GM21390 (cell line): ENCODE results near the gene KIAA0232.
"Not testable (repeated sequence)": the region's sequence is repeated elsewhere in the genome, so short reads cannot be mapped to it uniquely, and the experiment has no call there.

Experiments used
- ATAC-seq: cut with Tn5 transposase; IDR thresholded peaks from one replicate; pipeline ENCODE4 v1.9.1; 2021; ENCODE audit not compliant: unreplicated experiment

Gene KIAA0232

DNA sequence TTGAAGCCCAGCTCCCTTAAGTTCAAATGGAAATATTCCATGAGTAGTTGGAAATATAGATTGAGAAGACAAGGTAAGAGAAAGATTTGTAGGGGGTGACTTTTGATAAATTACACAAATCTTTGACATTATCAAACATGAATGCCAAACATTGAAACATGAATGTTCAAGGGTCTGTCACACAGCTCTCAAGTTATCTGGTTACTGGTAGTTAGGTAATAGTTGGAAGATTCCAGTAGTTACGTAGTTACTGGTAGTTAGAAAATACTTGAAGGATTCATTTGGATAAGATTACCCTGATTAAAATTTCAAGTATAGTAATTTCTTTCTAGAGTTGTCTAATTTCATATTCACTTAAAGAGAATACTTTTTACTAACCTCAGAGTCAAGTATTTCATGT is 20.7 kb downstream of the KIAA0232 start:
- no peak for ATAC-seq

DNA sequence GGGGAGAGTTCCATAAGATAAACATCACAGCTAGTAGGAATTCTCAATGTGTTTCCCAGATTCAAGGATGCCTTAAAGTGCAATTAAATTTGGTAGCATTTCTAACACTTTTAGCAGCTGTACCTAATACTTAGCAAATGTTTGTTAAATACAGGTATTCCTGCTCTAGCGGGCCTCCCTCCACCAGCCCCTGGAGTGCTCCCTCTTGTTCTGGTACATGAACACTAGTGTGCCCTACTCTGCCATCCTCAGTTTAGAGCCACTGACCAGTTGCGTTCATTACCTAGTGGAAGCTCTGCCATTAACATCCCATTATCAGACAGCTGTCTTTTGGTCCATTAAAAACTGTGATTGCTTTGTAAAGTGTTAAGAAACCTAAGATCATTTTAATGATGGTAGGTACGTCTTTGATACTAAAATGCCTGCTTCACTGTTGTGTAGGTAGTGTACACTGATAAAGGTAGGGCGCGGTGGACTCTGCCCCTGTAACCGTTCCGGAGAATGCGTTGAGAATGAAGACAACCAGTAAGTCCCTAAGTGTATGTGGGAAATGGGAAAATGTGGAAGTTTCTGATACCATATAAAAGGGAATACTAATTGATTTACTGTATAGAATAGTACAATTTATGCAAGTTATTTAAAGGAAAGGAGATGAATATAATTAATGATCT is 21.7 kb downstream of the KIAA0232 start:
- ATAC-seq = no peak

DNA sequence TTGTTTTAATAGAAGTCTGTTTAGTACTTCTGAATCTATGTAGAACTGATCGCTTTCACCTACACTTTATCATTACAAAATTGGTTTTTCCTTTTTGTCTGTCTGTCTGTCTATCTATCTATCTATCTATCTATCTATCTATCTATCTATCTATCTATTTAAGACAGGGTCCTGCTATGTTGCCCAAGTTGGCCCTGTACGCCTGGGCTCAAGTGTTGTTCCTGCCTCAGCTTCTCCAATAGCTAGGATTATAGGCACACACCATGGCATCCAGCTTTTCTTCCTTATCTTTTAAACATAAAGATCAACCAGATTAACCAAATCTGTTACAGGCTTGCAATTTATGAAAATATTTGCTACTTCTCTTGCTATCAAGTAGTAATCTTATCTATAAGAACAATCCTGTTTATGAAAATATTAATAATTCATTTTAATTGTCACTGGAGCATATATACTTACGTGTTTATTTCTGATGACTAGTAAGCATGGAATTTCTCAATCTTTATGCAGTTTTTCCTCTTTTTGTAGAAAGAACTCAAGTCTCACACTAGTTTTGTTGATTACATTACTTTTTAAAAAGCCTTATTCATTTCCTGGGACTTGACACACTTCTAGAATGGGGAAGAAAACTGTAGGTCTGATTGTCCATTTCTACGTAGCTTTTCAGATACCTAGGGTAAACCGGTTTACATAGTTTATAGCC is 24.5 kb downstream of the KIAA0232 start:
- ATAC-seq = no peak

DNA sequence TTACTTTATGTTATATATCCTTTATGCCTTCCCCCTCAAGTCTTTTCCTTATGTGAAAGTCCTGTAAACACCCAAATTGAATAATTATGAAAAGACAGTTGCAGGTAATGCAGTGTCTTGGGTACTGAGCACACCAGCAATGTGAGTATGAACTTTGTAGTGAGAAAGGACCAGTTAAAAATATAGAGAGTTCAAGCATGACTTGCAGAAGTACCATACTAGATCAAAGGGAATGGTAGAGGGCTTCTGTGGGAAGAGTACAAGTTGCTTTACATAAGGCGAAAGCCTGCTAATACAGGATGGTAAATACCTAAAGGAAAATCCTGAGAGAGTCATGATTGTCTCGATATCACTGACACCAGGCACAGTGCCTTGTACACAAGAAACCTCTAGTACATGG is 25.7 kb downstream of the KIAA0232 start:
- no peak for ATAC-seq

- no peak for ATAC-seq
Observed at GRCh38 chr4:6811165-6811564, 28.6 kb downstream of the KIAA0232 start.

DNA sequence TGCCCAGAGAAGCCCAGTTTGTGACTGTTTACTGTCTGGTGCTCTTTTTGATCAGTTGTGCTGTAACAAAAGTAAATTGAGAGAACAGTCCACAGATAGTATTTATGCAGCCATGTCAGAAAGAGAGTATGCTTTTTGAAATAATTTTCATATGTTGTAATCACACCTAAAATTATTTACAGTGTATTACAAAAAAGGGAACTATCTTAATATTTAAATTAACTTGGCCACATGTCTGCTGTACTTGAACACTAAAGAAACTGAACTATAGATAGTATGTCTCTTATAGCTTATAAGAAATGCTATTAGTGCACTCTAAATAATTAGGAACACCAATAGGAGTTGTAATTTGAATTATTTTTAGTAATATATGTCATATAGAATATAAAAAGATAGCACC is 30.2 kb downstream of the KIAA0232 start:
- no peak for ATAC-seq

DNA sequence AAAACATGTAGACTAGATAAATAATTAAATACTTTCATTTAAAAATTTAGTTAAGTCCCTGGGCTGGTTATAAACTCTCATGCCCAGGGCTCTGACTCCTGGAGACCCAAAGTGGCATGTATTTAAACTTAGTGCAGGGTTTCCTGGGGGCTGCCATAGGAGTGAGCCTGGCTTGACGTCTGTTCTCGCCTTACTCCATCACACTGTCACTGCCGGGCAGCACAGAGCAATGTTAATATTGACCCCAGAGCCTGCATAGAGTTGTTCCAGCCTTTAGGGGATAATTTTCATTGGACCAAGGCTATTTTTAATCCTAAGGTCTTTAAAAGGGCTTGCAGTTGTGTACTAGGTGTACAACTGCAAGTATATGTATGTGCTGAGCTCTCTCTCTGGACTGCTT is 31.2 kb downstream of the KIAA0232 start:
- ATAC-seq = no peak

GRCh38 chr4:6815029-6815836 is 32.7 kb downstream of the KIAA0232 start:
- ATAC-seq = no peak

GRCh38 chr4:6819295-6819694 is 36.8 kb downstream of the KIAA0232 start:
- no peak for ATAC-seq

GRCh38 chr4:6820695-6821094 is 38.2 kb downstream of the KIAA0232 start:
- no peak for ATAC-seq

DNA sequence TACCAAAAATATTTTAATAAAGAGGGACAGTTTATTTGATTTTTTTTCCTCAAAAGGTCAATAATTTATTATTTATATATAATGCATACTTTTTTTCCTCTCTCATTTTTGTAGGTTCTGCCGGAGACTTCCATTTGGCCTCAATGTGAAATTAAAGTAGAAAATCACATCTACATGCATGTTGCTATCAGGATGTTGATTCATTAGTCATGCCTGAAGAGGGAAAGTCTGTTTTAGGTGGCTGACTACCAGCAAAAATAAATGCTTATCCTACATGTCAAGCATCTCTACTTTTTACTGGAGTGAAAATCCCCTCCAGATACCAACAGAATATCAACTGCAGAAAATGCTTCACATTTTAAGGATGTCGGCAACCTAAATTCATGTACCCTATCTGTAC is 41.5 kb downstream of the KIAA0232 start:
- ATAC-seq = no peak

DNA sequence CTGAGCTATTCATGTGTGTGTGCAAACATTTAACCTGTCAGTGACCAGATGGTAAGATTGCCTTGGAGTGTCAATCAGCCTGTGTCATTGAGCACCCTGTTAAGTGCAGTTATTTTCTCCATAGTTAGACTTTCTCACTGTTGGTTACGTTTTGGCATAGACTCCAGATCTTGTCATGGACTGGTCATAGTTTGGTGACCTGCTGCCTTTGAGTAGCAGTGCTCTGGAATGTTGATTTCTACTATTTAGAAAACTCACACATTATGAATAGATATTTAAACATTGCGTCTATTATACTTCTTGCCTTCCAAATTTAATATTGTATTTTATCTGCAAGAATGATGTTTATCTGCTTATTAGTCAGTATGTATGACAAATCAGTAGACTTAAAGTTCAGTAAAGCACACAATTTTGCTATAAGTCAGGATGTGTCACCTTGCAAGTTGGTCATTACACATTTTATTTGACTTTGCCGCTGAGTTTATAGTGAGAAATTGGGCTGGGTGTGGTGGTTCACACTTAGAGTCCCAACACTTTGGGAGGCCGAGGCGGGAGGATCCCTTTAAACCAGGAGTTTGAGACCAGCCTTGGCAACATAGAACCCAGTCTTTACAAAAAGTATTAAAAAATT is 42.4 kb downstream of the KIAA0232 start:
- ATAC-seq = no peak

DNA sequence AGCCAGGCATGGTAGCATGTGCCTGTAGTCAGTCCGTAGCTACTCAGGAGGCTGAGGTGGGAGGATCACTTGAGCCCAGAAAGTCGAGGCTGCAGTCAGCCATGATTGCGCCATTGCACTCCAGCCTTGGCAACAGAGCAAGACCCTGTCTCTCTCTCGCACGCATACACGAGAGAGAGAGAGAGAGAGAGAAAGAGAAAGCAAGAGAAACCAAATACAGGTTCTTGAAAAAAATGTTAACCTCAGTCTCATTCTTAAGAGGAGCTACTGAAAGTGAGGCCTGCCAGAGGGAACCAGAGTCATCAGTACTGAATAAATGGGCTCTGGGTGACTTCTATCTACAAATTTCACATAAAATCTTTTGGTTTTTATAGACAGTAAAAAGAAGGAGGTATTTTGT is 42.9 kb downstream of the KIAA0232 start:
- peak; percentile 60 for ATAC-seq

DNA sequence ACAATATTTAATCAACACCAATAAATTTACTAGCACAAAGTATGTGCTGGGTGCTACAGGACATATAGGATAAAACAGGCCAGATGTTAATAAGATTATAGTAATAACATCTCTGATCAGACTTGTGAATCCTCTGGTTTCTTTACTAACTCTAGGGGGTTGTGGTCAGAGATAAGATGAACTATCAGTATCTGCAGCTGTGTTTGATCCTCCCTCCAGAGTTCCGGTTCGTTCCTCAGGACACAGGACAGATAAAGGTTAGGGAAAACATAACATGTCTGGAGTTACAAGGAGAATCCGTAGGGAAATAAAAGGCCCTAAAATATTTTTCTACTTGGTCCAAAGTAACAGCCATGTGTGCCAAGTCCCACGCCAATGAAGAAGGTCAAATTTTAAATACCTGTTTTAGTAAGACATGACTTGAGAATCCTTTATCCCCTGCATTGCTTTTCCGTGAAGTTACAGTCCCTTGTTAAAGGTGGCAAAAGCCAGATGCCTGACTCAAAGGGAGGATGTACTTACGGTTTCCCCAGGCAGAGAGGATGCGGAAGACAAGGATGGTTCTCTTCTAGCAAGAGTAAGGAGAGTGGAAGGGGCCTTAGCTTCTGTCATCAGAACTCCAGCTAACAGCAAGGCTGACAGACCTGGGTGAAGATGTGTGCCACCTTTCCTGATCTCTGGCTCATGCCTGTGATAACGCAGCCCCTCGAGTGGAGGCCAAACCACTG is 44.4 kb downstream of the KIAA0232 start:
- ATAC-seq = no peak

- no peak for ATAC-seq
Observed at GRCh38 chr4:6829086-6829485, 46.6 kb downstream of the KIAA0232 start.

GRCh38 chr4:6834867-6835266 is 52.3 kb downstream of the KIAA0232 start:
- ATAC-seq = no peak

GRCh38 chr4:6835616-6836015 is 53.1 kb downstream of the KIAA0232 start:
- not testable (repeated sequence) for ATAC-seq

DNA sequence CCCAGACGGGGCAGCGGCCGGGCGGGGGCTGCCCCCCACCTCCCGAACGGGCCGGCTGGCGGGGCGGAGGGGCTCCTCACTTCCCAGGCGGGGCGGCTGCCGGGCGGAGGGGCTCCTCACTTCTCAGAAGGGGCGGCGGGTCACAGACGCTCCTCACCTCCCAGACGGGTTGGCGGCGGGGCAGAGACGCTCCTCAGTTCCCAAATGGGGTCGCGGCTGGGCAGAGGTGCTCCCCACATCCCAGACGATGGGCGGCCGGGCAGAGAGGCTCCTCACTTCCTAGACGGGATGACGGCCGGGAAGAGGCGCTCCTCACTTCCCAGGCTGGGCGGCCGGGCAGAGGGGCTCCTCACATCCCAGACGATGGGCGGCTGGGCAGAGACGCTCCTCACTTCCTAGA is 54.6 kb downstream of the KIAA0232 start:
- not testable (repeated sequence) for ATAC-seq

GRCh38 chr4:6839579-6839978 is 57.1 kb downstream of the KIAA0232 start:
- no peak for ATAC-seq

DNA sequence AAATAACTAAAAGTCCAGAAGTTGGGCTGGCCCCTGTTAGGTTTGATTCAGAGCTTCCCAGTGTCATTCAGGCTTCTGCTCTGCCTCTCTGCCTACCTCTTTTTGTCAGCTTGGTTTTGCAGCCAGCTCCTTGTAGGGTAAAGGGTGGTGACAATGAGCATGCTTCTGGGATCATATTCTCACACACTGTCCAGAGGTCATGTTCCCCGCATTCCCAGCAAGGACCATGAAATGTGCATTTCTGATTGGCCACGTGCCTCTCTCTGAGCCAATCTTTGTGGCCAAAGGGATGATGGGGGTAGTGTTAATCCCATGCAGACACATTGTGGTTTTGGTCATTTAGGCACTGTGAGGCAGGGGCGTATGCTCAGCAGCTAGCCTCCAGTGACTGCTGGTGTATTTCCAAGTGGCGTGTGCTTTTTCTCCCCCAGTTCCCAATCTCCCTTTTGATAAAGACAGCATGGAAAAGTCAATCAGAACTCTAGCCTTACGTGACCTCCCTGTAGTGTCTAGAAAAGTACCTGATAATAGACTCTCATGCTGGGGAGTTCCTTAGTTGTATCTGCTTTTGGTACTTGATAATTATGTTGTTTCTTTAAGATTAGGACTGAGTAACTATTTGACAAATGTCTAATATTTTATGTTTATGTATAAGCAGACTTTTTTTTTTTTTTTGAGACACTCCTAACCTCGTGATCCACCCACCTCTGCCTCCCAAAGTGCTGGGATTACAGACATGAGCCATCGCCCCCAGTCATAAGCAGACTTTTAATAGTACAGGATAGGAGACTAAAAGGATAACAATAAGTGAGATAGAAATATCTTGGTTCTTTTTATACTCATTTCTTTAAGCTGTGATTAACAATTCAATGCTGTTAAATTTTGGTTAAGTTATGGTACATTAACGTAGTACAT is 57.8 kb downstream of the KIAA0232 start:
- no peak for ATAC-seq
